Right lobe of liver (tissue), 6 donors: ENCODE measurements around the gene STXBP5. TPM values are rescaled to one million over a fixed set of nuclear protein-coding genes. Genes with fewer than 3 reads are reported as not detected.

Source experiments
- ATAC-seq, 4 donors: fragments of 200-7000 bp; cut with Tn5 transposase; one replicate each; pipeline ENCODE4 v1.9.1; 2020; ENCODE audit warnings: mild to moderate bottlenecking in 4 of 4, moderate library complexity in 4 of 4
- DNase-seq, 3 donors: peaks; one replicate each; pipeline ENCODE4 v3.0.0-alpha.2; 2020
- H3K27ac ChIP-seq, 3 donors: fragments of 200-600 bp; one replicate each; pipeline ENCODE4 v1.8.0; 2022
- H3K27me3 ChIP-seq, 2 donors: fragments of 200-600 bp; one replicate each; pipeline ENCODE4 v1.8.0; 2022
- H3K36me3 ChIP-seq, 4 donors: fragments of 200-600 bp; sonication (generic) in 1 of 4; one replicate each; pipeline versions ENCODE4 v1.5.1 to v1.8.0; 2017 to 2022; ENCODE audit warnings: control low read depth in 1 of 4
- H3K4me1 ChIP-seq, 4 donors: fragments of 200-600 bp; sonication (generic) in 1 of 4; one replicate each; pipeline versions ENCODE4 v1.5.1 to v1.8.0; 2017 to 2022; ENCODE audit warnings: control low read depth in 1 of 4
- H3K4me3 ChIP-seq, 3 donors: fragments of 200-600 bp; one replicate each; pipeline ENCODE4 v1.8.0; 2022
- H3K9me3 ChIP-seq, 4 donors: fragments of 200-600 bp; sonication (generic) in 1 of 4; one replicate each; pipeline versions ENCODE4 v1.5.1 to v1.8.0; 2017 to 2022; ENCODE audit warnings: control low read depth in 1 of 4
- POLR2A ChIP-seq: fragments of 450-650 bp; IDR thresholded peaks from one replicate; pipeline ENCODE4 v1.6.1; 2017; ENCODE audit warnings: antibody characterized with exemption, mild to moderate bottlenecking
- WGBS: methylation state at CpG from one replicate; pipeline ENCODE4 v1.1.6; 2018; ENCODE audit warnings: low coverage, low lambda C conversion rate; ENCODE audit not compliant: insufficient coverage; ENCODE audit errors: missing lambda C conversion rate; 5-methylcytosine and 5-hydroxymethylcytosine counted together
- intact Hi-C, 2 donors: fragments of 100-400 bp; cut with DNase I; formaldehyde crosslinking; loops; one replicate each; pipeline versions ENCODE4 v1.11.2 to v1.14.1; 2022
- total RNA-seq, 6 experiments: library from RNA; depleted of rRNA in 2 of 6; stranded (reverse); fragments of >200 nt in 2 of 6; fragmentation: NEBNext Ultra II Directional in 3 of 6; extraction: Animal tissue kit (Norgen Biotek cat#: 25700) in 3 of 6; gene quantifications; one replicate each; pipeline versions ENCODE4 v1.1.0 to v1.2.4, GENCODE V29; 2016 to 2023
- TF ChIP-seq, protein P1 (sequence below), 4 donors: fragments of 200-600 bp in 3 of 4; fragments of 450-650 bp in 1 of 4; IDR thresholded peaks; one replicate each; pipeline versions ENCODE4 v1.5.1 to v1.8.0; 2016 to 2022; ENCODE audit warnings: antibody characterized with exemption in 4 of 4, mild to moderate bottlenecking in 2 of 4
- donor health status: DM: no; HTN: yes; CAD: no.
- donor health status: DM: no; HTN: no; CAD: no.
- donor health status: DM: no; HTN: no; CAD: no.
- donor health status: DM: no; HTN: yes; CAD: no.
- donor health status: DM: no; HTN: yes; CAD: no.

Gene STXBP5
- total RNA-seq, 6 experiments from 2014 or later, result 3.9 to 7.6 (median 5.7) TPM

DNA sequence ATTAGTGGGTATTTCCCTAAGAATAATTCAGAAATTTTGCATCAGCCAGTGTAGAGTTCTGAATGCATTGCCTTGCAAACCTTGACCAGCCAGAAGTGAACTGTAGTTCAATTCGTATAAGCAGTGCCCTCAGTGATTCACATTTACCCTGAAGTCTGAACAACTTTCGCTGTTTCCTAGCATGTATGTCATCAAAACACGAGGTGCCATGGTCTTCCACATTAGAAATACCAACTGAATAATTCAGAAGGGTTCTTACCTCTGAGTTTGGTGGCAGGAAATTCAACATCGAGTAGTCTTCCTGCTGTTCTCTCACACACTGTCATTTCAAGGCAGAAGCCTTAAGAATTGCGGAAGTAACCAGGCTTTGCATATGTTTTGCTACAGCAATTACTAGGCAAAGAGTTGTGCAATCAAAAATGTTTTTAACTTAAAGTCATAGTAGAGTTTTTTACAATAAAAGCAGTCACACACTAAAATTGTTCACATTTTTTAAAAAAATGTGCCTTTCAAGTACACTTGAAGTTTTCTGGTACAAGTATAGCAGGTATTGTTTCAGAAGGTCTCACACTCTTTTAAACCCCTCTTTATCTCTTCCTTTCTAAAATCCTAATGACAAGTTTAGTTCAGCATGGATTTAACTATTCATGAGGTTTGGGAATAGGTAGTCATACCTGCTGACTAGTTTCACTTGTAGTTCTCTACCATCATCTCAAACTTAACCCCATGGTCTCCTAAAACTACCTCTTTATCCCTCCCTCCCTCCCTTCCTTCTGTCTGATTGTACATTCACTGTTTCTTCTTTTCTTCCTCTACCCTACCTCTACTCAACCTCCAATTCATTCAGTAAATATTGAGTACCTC lies 118.3 kb downstream of the STXBP5 start:
- Histone ChIP-seq H3K9me3 (no peaks in the 10 kb centered on the region), H3K36me3 (no peaks in the 10 kb centered on the region), H3K27me3 (no peaks in the 10 kb centered on the region), H3K27ac (peak overlapping the region in 1 of 3 donors; percentile 24), H3K4me1 (no peaks in the 10 kb centered on the region), H3K4me3 (peak overlapping the region in 1 of 3 donors; percentile 6)
- ATAC-seq (peak; percentile 51 to 81 (median 60)), DNase-seq (no peak)
- TF ChIP-seq, protein P1, sequence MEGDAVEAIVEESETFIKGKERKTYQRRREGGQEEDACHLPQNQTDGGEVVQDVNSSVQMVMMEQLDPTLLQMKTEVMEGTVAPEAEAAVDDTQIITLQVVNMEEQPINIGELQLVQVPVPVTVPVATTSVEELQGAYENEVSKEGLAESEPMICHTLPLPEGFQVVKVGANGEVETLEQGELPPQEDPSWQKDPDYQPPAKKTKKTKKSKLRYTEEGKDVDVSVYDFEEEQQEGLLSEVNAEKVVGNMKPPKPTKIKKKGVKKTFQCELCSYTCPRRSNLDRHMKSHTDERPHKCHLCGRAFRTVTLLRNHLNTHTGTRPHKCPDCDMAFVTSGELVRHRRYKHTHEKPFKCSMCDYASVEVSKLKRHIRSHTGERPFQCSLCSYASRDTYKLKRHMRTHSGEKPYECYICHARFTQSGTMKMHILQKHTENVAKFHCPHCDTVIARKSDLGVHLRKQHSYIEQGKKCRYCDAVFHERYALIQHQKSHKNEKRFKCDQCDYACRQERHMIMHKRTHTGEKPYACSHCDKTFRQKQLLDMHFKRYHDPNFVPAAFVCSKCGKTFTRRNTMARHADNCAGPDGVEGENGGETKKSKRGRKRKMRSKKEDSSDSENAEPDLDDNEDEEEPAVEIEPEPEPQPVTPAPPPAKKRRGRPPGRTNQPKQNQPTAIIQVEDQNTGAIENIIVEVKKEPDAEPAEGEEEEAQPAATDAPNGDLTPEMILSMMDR (IDR thresholded peaks at IDR 0.05), result no peak
- no peak for TF ChIP-seq POLR2A
- intact Hi-C loops, result no loop called here
- 36% methylated on average over 4 of the region's 5 CpGs for WGBS

DNA sequence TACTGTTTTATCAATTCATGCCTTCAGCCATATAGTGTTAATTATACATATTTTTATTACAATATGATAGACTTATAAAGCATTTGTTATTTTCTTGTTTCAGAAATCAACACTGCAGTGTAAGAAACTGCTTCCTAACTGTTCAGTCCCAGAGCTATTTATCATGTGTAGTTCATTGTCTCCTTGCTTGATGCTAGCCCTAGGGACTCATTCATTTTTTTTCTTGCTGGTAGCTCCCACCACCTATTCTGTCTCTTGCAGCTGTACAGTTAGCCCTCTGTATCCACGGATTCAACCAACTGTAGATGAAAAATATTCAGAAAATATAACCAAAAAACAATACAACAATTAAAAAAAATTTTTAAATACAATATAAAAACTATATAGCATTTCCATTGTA lies 121.3 kb downstream of the STXBP5 start:
- TF ChIP-seq POLR2A, result no peak
- TF ChIP-seq, protein P1 (IDR thresholded peaks at IDR 0.05), result no peak
- intact Hi-C loops, result no loop called here

DNA sequence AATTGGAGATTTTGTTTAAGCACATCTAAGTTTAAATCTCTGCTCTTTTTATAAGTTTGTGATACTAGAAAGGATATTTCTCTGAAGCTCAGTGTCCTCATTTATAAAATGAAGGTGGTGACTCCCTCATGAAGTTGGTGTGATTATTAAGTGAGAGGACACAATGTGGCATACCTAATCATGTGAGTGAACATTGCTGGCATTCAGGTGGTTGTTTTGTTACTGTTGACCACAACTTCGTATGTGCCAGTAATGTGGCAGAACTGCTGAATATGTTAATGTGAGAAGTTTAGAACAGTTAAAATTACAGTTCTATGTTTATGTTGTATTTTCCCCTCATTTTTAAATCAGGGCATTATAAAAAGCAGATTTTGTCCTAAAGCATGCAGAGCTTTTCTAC lies 127.2 kb downstream of the STXBP5 start:
- Histone ChIP-seq H3K36me3 (no peaks in the 10 kb centered on the region), H3K27me3 (no peaks in the 10 kb centered on the region), H3K9me3 (no peaks in the 10 kb centered on the region), H3K4me1 (no peaks in the 10 kb centered on the region), H3K27ac (no peak overlapping the region), H3K4me3 (no peak overlapping the region)
- 88% methylated on average over 1 of the region's 1 CpG for WGBS
- intact Hi-C loops, result no loop called here
- TF ChIP-seq POLR2A, result no peak
- TF ChIP-seq, protein P1 (IDR thresholded peaks at IDR 0.05), result no peak
- ATAC-seq (no peak), DNase-seq (no peak)

More for the DNA sequence above, 121.3 kb downstream of the STXBP5 start:
- Histone ChIP-seq H3K36me3 (no peaks in the 10 kb centered on the region), H3K4me3 (no peak overlapping the region), H3K4me1 (no peaks in the 10 kb centered on the region), H3K9me3 (no peaks in the 10 kb centered on the region), H3K27me3 (no peaks in the 10 kb centered on the region), H3K27ac (no peak overlapping the region)
- WGBS, result 100% methylated on average over 1 of the region's 1 CpG
- ATAC-seq (no peak), DNase-seq (no peak)

DNA sequence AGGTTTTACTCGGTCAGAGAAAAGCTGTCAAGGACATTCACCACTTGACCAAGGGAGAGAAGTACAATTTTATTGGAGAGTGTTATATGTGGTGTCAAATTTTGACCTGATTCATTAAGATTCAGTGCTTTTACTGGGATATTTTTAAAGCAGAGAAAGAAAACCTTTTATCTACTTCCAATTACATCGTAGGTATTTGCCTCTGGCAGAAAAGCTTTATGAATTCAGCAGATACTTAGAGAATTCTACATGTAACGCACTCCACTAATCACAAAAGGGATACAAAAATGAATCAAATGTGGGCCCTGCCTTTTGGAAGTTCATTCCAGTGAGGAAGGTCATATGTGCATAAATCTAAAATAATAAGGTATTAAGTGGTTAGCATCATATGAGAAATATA lies 133.7 kb downstream of the STXBP5 start:
- Histone ChIP-seq H3K4me1 (no peaks in the 10 kb centered on the region), H3K27ac (no peak overlapping the region), H3K4me3 (no peak overlapping the region), H3K9me3 (no peaks in the 10 kb centered on the region), H3K36me3 (no peaks in the 10 kb centered on the region), H3K27me3 (no peaks in the 10 kb centered on the region)
- WGBS, result 92% methylated on average over 3 of the region's 3 CpGs
- DNase-seq (no peak), ATAC-seq (no peak)
- TF ChIP-seq, protein P1 (IDR thresholded peaks at IDR 0.05), result no peak
- no peak for TF ChIP-seq POLR2A
- intact Hi-C loops, result no loop called here
